K562 treated with DMSO at 1 percent for 24 hours (cell line): ENCODE measurements around the gene UBASH3A. TPM values are rescaled to one million over a fixed set of nuclear protein-coding genes. Genes with fewer than 3 reads are reported as not detected.

Source experiments
- total RNA-seq: library from RNA; unstranded; fragments of 300-600 nt; gene quantifications from 2 replicates; pipeline ENCODE4 v1.2.3, GENCODE V29; 2022; ENCODE audit warnings: low read depth; ENCODE audit not compliant: insufficient read depth

UBASH3A gene, protein sequence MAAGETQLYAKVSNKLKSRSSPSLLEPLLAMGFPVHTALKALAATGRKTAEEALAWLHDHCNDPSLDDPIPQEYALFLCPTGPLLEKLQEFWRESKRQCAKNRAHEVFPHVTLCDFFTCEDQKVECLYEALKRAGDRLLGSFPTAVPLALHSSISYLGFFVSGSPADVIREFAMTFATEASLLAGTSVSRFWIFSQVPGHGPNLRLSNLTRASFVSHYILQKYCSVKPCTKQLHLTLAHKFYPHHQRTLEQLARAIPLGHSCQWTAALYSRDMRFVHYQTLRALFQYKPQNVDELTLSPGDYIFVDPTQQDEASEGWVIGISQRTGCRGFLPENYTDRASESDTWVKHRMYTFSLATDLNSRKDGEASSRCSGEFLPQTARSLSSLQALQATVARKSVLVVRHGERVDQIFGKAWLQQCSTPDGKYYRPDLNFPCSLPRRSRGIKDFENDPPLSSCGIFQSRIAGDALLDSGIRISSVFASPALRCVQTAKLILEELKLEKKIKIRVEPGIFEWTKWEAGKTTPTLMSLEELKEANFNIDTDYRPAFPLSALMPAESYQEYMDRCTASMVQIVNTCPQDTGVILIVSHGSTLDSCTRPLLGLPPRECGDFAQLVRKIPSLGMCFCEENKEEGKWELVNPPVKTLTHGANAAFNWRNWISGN
- total RNA-seq, result 0.09 TPM in 1 of 2 replicates, not detected in the other

DNA sequence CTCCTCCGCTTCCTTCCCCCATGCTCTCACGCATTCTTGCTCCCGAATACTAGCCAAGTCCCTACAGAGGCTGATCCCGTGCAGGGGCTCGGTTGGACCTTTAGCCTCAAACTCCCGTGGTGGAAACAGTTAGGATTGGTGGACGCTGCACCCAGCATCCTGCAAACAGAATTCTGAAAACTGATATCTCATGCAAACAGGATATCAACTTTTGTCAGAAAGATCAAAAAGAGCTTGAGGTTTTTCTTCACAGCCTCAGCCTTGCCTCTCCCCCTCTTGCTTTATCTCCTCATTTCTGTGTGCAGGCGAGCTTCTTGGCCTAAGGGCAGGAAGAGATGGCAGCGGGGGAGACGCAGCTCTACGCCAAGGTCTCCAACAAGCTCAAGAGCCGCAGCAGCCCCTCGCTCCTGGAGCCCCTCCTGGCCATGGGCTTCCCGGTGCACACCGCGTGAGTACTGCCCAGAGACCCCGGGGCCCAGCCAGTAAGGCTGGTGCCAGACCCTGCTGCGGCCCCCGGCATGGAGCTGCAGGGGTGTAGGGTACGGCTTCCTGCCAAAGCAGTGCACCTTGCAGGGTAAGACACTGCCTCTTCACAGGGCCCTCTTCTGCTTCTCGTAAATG is at the start of gene UBASH3A:
Gene UBASH3A, plus strand, starts transcription at position 292 of the 621 bp plus-strand sequence. Its CDS starts 44 bp downstream, at position 336.

DNA sequence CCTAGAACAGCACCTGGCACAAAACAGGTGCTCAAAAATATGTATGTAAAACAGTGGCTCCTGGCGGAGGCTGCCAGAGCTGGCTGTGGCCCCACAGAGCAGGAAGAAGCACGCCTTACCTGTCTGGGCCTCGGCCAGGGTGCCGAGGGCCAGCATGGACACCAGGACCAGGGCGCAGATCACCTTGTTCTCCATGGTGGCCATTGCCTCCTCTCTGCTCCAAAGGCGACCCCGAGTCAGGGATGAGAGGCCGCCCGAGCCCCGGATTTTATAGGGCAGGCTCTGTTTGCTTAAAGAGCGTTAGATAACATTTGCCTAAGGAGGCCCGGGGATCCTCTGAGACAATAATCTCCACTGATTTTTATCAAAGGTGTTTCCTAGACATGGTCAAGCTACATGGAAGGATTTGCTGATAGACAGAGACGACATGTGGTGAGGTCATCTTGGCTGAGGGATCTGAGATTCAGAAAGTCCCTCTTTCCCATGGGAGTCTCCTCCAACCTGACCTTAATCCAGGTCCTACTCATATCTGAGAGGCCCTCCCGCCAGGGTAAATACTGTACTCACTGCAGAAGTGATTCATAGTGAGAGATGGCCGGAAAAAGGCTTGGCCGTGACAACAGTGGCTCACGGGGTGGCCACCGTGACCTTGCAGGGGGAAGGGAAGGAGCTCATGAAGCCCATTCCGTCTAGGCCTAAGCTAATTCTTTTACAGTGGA is 37.3 kb upstream of the UBASH3A start, which contains the start of gene TFF1:
Gene TFF1, minus strand, starts transcription at position 244 of the 719 bp plus-strand sequence. Its CDS starts 40 bp downstream, at position 204.

DNA sequence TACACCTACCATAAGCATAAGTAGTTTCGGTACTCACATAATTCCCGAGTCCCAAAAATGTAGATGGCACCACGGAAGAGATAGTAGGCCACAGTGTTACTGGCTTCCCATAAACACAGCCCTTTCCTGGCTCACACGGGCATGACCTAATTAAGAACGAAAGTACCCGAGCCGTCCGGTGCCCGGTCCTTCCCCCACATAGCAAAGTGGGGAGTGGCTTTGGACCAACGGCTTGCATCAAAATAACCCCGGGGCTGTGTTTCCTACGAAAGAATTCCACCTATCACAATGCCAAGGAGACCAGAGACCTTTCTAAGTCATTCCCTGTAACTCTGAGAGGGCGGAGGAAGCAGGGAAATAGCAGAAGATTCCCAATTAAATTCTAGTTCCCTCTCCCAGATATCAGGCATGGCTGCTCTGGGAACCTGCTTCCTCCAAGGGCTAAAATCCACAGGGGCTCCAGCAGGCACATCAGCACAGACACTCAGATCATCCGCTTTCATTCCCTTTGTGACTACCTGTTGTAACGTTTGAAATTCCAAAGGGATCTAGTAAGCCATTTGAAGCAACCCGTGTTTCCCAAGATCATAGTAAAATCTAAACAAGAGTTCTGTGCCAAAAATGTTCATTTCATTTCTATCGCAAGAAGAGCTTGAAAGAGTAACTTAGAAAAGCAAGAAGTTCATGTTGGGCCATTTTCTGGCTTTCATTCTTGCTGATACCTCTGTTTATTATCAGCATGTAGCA is 7.6 kb upstream of the UBASH3A start, which contains the start of gene TMPRSS3:
Gene TMPRSS3, minus strand, starts transcription at position 148 of the 747 bp plus-strand sequence. CDS start 635 bp downstream, outside the sequence.

DNA sequence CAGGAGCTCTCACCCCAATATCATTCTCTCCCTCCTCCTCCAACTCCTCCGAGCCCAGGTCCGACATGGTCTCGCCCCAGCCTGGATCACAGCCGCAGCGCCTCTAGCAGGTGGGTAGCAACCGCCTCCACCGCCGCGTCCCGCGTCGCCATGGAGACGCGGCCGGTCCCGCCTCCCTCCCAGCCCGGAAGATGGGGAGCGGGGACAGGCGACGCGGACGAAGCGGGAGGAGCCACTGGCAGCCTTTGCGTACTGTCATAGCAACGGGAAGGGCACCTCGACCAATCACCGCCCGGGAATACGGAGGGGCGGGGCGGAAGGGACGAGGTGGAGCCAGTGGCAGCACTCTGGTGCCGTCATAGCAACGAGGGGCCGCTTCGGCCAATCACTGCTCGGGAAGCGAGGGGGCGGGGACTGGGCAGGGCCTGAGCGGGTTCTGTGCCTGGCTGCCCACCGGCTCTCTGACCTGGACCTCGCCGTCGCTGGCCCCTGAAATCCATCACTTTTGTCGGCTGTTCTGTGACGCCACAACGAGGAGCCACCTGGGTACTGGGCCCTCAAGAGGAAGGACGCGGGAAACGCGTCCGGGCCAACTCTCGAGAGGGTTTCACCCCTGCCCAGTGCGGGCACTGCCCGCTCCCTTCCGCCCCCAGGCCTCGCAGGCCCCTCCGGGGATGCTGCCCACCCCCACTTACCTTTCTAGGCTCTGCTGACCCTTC is 92.6 kb downstream of the UBASH3A start, which contains the start of gene RSPH1:
Gene RSPH1, minus strand, starts transcription at position 105 of the 719 bp plus-strand sequence. Its CDS starts 38 bp downstream, at position 67.

Other genes with a start within 250 kb of the UBASH3A start
- gene ABCG1, start 184.8 kb upstream of the UBASH3A start, total RNA-seq, result not detected in 2 replicates
- gene TFF3, start 88.5 kb upstream of the UBASH3A start, total RNA-seq, result not detected in 2 replicates
- not detected in 2 replicates for gene TFF2, start 52.9 kb upstream of the UBASH3A start, total RNA-seq
- not detected in 2 replicates for gene TFF1, start 37.4 kb upstream of the UBASH3A start, total RNA-seq
- gene TMPRSS3, start 7.8 kb upstream of the UBASH3A start, total RNA-seq, result not detected in 2 replicates
- gene RSPH1, start 92.3 kb downstream of the UBASH3A start, total RNA-seq, result 0.24 TPM in 1 of 2 replicates, not detected in the other
- 2.3 TPM in 2 replicates for gene SLC37A1, start 110.0 kb downstream of the UBASH3A start, total RNA-seq
- 0.15 and 0.23 TPM in 2 replicates for gene PDE9A, start 249.7 kb downstream of the UBASH3A start, total RNA-seq